GM21381 (cell line): ENCODE measurements around the gene SIAE.

ENCODE experiments used
- ATAC-seq: cut with Tn5 transposase; IDR thresholded peaks from one replicate; pipeline ENCODE4 v1.9.1; 2021; ENCODE audit warnings: mild to moderate bottlenecking, moderate library complexity; ENCODE audit not compliant: unreplicated experiment

The SIAE gene

GRCh38 chr11:124667601-124668000 is 5.9 kb downstream of the SIAE start:
- no peak for ATAC-seq

- no peak for ATAC-seq
These were observed 9.7 kb downstream of the SIAE start for GRCh38 chr11:124663861-124664260.

GRCh38 chr11:124662106-124662505 is 11.4 kb downstream of the SIAE start:
- ATAC-seq: no peak

- no peak for ATAC-seq
These were observed 12.0 kb downstream of the SIAE start for GRCh38 chr11:124661553-124661952.

- no peak for ATAC-seq
These were observed 14.6 kb downstream of the SIAE start for GRCh38 chr11:124658986-124659385.

- ATAC-seq: no peak
These were observed 15.0 kb downstream of the SIAE start for GRCh38 chr11:124658501-124658900.

- no peak for ATAC-seq
These were observed 15.6 kb downstream of the SIAE start for GRCh38 chr11:124657904-124658303.

- no peak for ATAC-seq
These were observed 16.5 kb downstream of the SIAE start for GRCh38 chr11:124656774-124657630.

GRCh38 chr11:124648610-124649009 is 24.9 kb downstream of the SIAE start:
- ATAC-seq: no peak

GRCh38 chr11:124646148-124646547 is 27.4 kb downstream of the SIAE start:
- no peak for ATAC-seq

- ATAC-seq: peak; percentile 73
These were observed 28.9 kb downstream of the SIAE start for GRCh38 chr11:124644426-124645280.

GRCh38 chr11:124643605-124644425 is 29.7 kb downstream of the SIAE start:
- no peak for ATAC-seq

GRCh38 chr11:124643042-124643604 is 30.4 kb downstream of the SIAE start:
- no peak for ATAC-seq

- no peak for ATAC-seq
These were observed 30.9 kb downstream of the SIAE start for GRCh38 chr11:124642628-124643027.

- ATAC-seq: no peak
These were observed 32.9 kb downstream of the SIAE start for GRCh38 chr11:124640666-124641065.

- ATAC-seq: no peak
These were observed 34.4 kb downstream of the SIAE start for GRCh38 chr11:124639186-124639585.

- ATAC-seq: no peak
These were observed 35.0 kb downstream of the SIAE start for GRCh38 chr11:124638500-124638899.

- no peak for ATAC-seq
These were observed 37.6 kb downstream of the SIAE start for GRCh38 chr11:124635932-124636331.

GRCh38 chr11:124633355-124633754 is 40.2 kb downstream of the SIAE start:
- ATAC-seq: no peak

- ATAC-seq: no peak
These were observed 43.6 kb downstream of the SIAE start for GRCh38 chr11:124629961-124630360.

GRCh38 chr11:124627546-124627945 is 46.0 kb downstream of the SIAE start:
- ATAC-seq: no peak
